ENCODE results near the gene WNT5A.

DNA sequence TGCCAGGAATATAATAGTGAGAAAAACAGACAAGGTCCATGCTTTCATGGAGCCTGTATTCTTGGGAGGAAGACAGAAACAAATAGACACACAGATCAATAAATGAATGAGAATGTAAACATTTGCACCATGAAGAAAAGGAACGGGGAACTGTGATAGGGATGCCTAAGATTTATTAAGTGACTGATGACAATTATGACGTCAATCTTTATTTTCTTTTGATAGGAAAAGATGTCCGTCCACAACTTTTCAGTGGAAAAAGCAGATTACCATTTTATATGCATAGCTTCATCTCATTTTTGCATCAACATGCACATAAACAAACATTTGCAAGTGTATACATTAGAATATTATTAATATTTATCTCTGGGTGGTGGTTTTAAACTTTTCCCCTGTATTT, 27.9 kb upstream of the WNT5A start:
- TF ChIP-seq, protein P1, sequence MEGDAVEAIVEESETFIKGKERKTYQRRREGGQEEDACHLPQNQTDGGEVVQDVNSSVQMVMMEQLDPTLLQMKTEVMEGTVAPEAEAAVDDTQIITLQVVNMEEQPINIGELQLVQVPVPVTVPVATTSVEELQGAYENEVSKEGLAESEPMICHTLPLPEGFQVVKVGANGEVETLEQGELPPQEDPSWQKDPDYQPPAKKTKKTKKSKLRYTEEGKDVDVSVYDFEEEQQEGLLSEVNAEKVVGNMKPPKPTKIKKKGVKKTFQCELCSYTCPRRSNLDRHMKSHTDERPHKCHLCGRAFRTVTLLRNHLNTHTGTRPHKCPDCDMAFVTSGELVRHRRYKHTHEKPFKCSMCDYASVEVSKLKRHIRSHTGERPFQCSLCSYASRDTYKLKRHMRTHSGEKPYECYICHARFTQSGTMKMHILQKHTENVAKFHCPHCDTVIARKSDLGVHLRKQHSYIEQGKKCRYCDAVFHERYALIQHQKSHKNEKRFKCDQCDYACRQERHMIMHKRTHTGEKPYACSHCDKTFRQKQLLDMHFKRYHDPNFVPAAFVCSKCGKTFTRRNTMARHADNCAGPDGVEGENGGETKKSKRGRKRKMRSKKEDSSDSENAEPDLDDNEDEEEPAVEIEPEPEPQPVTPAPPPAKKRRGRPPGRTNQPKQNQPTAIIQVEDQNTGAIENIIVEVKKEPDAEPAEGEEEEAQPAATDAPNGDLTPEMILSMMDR (IDR thresholded peaks at IDR 0.05 in 8 of 11, conservative IDR thresholded peaks at IDR 0.05 in 3 of 11), result no peak
- no peak for TF ChIP-seq POLR2A (IDR thresholded peaks at IDR 0.05)
- no peak for TF ChIP-seq POLR2AphosphoS5 (IDR thresholded peaks at IDR 0.05)

All from spleen (tissue), 7 donors.